ENCODE measurements around the gene ARMC3. TPM values are rescaled to one million over a fixed set of nuclear protein-coding genes. Genes with fewer than 3 reads are reported as not detected.

ARMC3 gene
- total and polyA plus RNA-seq, 2 experiments from 2014 or later: 0.24 TPM; not detected in 1

DNA sequence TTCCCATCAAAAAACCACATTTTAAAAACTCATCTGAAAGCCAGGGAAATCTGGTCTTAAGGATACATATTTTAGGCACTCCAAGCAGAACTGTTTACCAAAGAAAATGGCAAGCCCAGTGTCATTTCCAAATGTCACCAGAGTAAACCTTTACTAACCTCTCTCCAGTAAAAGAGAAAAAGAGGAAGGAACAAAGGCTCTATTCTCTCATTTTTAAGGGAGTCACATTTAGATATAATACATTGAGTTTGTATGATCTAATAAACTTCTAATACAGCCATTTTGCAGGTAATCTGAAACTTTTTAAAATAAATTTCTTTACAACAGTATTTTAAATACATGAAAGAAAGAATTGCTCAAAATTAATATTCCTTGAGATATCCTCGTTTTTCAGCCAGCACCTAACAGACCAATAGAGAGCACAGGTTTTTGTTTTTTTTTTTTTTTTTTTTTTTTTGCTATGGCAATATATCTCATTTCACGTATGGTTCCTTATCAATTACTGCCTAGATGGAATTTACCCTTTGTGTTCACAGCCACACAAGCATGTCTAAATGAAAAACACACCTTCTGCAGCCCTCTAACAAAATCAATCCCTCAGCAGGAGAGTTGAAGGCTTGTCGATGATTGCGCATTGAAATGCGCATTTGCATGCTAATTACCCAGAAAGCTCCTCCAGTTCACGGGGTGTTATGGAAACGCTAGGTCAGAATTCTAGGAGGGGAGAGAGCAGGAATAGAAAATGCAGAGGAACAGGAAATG, 127.8 kb downstream of the ARMC3 start:
- Histone ChIP-seq H3K27me3 (ENCODE audit: insufficient read depth) (no peaks in the 10 kb centered on the region), H3K4me3 (no peak overlapping the region), H4K20me1 (replicated peaks; ENCODE audit: insufficient read depth) (no peaks in the 10 kb centered on the region), H3K79me2 (replicated peaks; ENCODE audit: insufficient read depth) (no peaks in the 10 kb centered on the region), H3K9me2 (ENCODE audit: insufficient read depth) (peaks cover 20% of the 10 kb centered on the region), H2AFZ (0 out of 2 replicates have a peak overlapping the region, but pooled peaks have one; percentile 5), H3F3A (replicated peaks; ENCODE audit: low read depth) (no peaks in the 10 kb centered on the region; the same call in none of the 2 replicates), H3K4me1 (ENCODE audit: insufficient read depth) (peaks cover 54% of the 10 kb centered on the region), H3K27ac (ENCODE audit: low read depth) (peak overlapping the region; percentile 45), H3K4me2 (peak overlapping the region; percentile 45), H3K36me3 (ENCODE audit: insufficient read depth) (no peaks in the 10 kb centered on the region; the same call in 1 of the 2 replicates)
- TF ChIP-seq POLR2AphosphoS5 (IDR thresholded peaks at IDR 0.05; ENCODE audit: low read depth) (peak; percentile 39; the same call in 1 of the 2 replicates), CREB1 (CRISPR knock-in tag; IDR thresholded peaks at IDR 0.05; ENCODE audit: low read depth) (no peak), JUNB (IDR thresholded peaks at IDR 0.05; ENCODE audit: unreplicated experiment) (no peak), NANOG (IDR thresholded peaks at IDR 0.05; ENCODE audit: borderline replicate concordance) (peak; percentile 65; the same call in 1 of the 2 replicates)
- DNase-seq (ENCODE audit: low spot score): peak; percentile 63
- peaks cover 6% of the 10 kb centered on the region for H3K27me3 Mint-ChIP-seq (ENCODE audit: insufficient read depth, low read depth, poor library complexity)
- H3K27ac Mint-ChIP-seq: peak overlapping the region; percentile 98
- H3K36me3 Mint-ChIP-seq (ENCODE audit: low read depth): peaks cover 12% of the 10 kb centered on the region; the same call in 2 of the 3 replicates
- H3K9me3 Mint-ChIP-seq: peaks cover 11% of the 10 kb centered on the region
- H3K4me1 Mint-ChIP-seq: peaks cover 58% of the 10 kb centered on the region
- peak overlapping the region; percentile 10; the same call in 2 of the 3 replicates for H3K4me3 Mint-ChIP-seq
- ATAC-seq: peak; percentile 48

DNA sequence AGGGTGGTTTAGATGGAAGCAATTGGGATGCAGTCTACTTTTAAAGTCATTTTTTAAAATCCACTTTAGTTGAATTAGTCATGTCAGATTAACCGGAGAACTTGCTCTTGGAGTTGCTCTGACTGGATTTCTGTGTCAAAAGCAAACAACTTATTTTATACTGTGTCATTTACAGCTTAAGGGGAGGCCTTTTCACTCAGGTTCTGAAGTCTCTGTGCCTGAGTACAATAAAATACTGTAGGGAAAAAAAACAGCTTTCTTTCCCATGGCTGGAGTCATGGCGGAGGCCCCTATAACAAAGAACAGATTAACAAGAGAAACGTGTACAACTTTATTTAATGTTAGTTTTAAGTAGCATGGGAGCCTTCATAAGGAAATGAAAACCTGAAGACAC, 128.3 kb downstream of the ARMC3 start:
- H3K27ac ChIP-seq (ENCODE audit: low read depth): no peak overlapping the region
- peaks cover 20% of the 10 kb centered on the region for H3K9me2 ChIP-seq (ENCODE audit: insufficient read depth)
- peak overlapping the region; percentile 15 for H3K4me2 ChIP-seq
- no peak for ATAC-seq
- peaks cover 6% of the 10 kb centered on the region for H3F3A ChIP-seq (replicated peaks; ENCODE audit: low read depth)
- H3K27me3 ChIP-seq (ENCODE audit: insufficient read depth): no peaks in the 10 kb centered on the region
- Mint-ChIP-seq H3K4me3 (peak overlapping the region; percentile 1; the same call in 2 of the 3 replicates), H3K4me1 (peaks cover 64% of the 10 kb centered on the region), H3K27me3 (ENCODE audit: insufficient read depth, low read depth, poor library complexity) (peaks cover 6% of the 10 kb centered on the region), H3K27ac (peak overlapping the region; percentile 98), H3K36me3 (ENCODE audit: low read depth) (peaks cover 12% of the 10 kb centered on the region; the same call in 2 of the 3 replicates), H3K9me3 (peaks cover 11% of the 10 kb centered on the region)
- H3K4me1 ChIP-seq (ENCODE audit: insufficient read depth): peaks cover 60% of the 10 kb centered on the region
- DNase-seq (ENCODE audit: low spot score): no peak
- no peaks in the 10 kb centered on the region; the same call in 1 of the 2 replicates for H3K36me3 ChIP-seq (ENCODE audit: insufficient read depth)
- H3K79me2 ChIP-seq (replicated peaks; ENCODE audit: insufficient read depth): no peaks in the 10 kb centered on the region
- no peak overlapping the region for H2AFZ ChIP-seq
- H3K4me3 ChIP-seq: no peak overlapping the region
- no peaks in the 10 kb centered on the region for H4K20me1 ChIP-seq (replicated peaks; ENCODE audit: insufficient read depth)
- TF ChIP-seq ZNF462 (CRISPR knock-in tag; IDR thresholded peaks at IDR 0.05) (no peak), EZH2phosphoT487 (IDR thresholded peaks at IDR 0.05; ENCODE audit: unreplicated experiment) (no peak), REST (IDR thresholded peaks at IDR 0.05; ENCODE audit: unreplicated experiment) (no peak), NANOG (IDR thresholded peaks at IDR 0.05; ENCODE audit: borderline replicate concordance) (no peak)
- TF ChIP-seq, protein P1, sequence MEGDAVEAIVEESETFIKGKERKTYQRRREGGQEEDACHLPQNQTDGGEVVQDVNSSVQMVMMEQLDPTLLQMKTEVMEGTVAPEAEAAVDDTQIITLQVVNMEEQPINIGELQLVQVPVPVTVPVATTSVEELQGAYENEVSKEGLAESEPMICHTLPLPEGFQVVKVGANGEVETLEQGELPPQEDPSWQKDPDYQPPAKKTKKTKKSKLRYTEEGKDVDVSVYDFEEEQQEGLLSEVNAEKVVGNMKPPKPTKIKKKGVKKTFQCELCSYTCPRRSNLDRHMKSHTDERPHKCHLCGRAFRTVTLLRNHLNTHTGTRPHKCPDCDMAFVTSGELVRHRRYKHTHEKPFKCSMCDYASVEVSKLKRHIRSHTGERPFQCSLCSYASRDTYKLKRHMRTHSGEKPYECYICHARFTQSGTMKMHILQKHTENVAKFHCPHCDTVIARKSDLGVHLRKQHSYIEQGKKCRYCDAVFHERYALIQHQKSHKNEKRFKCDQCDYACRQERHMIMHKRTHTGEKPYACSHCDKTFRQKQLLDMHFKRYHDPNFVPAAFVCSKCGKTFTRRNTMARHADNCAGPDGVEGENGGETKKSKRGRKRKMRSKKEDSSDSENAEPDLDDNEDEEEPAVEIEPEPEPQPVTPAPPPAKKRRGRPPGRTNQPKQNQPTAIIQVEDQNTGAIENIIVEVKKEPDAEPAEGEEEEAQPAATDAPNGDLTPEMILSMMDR (conservative IDR thresholded peaks at IDR 0.05; ENCODE audit: low read depth in 2 of 2): no peak

Data from GM23338 (cell line).